BLaER1 treated with 17β-estradiol and CSF1 and Interleukin-3, amounts not matched to agents 10 nM and 100 nM (cell line): ENCODE measurements around the gene HNRNPAB.

Experiments used
- H3K27ac ChIP-seq, 11 experiments: shearing (Covaris generic); formaldehyde crosslinking; 2 replicates each; pipeline ENCODE4 v1.8.1; 2022
- H3K27me3 ChIP-seq, 11 experiments: shearing (Covaris generic); formaldehyde crosslinking; 2 replicates each; pipeline ENCODE4 v1.8.1; 2022
- H3K36me3 ChIP-seq, 11 experiments: shearing (Covaris generic); formaldehyde crosslinking; 2 replicates each; pipeline ENCODE4 v1.8.1; 2022
- H3K4me1 ChIP-seq, 10 experiments: shearing (Covaris generic); formaldehyde crosslinking; 2 replicates each; pipeline ENCODE4 v1.8.1; 2022
- H3K4me2 ChIP-seq, 11 experiments: shearing (Covaris generic); formaldehyde crosslinking; 2 replicates each; pipeline ENCODE4 v1.8.1; 2022
- H3K4me3 ChIP-seq, 10 experiments: shearing (Covaris generic); formaldehyde crosslinking; 2 replicates each; pipeline ENCODE4 v1.8.1; 2022
- H3K9ac ChIP-seq, 11 experiments: shearing (Covaris generic); formaldehyde crosslinking; 2 replicates each; pipeline ENCODE4 v1.8.1; 2022
- H3K9me3 ChIP-seq, 11 experiments: shearing (Covaris generic); formaldehyde crosslinking; replicated peaks in 1 of 11; 2 replicates each; pipeline ENCODE4 v1.8.1; 2022
- H4K20me1 ChIP-seq, 11 experiments: shearing (Covaris generic); formaldehyde crosslinking; 2 replicates each; pipeline ENCODE4 v1.8.1; 2022
- Cebpa-rat ChIP-seq, 11 experiments: shearing (Covaris generic); IDR thresholded peaks; 2 replicates each; pipeline ENCODE4 v1.8.1; 2022

HNRNPAB gene

DNA sequence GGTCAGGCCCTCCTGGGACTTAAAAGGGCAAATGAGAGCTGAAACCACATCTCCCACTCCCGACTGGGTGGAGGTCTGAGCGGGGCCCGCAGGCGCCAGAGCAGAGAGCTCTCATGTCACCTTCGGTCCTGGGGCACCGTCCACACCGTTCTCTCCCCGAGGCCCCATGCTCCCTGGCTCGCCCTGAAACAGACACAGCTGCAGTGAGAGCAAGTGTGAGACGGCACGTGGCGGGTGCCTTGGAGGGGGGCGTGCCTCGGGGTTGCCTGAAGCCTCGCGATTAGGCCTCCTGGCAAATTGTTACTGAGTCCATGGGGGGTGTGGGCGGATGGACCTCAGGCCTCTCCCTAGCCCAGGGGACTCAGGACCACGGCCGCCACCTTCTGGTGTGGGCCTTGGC is 52.4 kb downstream of the HNRNPAB start:
- H4K20me1 ChIP-seq: no peaks in the 10 kb centered on the region
- H3K36me3 ChIP-seq: no peaks in the 10 kb centered on the region
- H3K9me3 ChIP-seq: no peaks in the 10 kb centered on the region
- H3K27ac ChIP-seq: no peak overlapping the region
- peak overlapping the region in 1 of 11 experiments; percentile 39; a peak in 2 of 22 replicates for H3K9ac ChIP-seq
- no peaks in the 10 kb centered on the region for H3K27me3 ChIP-seq
- H3K4me3 ChIP-seq: no peak overlapping the region
- TF ChIP-seq Cebpa-rat (IDR thresholded peaks at IDR 0.05): no peak
- peak overlapping the region in 10 of 11 experiments; percentile 5 to 89 (median 81); a peak in 18 of 22 replicates for H3K4me2 ChIP-seq
- H3K4me1 ChIP-seq: peaks cover 33 to 68% (median 61%) of the 10 kb centered on the region in 10 experiments

DNA sequence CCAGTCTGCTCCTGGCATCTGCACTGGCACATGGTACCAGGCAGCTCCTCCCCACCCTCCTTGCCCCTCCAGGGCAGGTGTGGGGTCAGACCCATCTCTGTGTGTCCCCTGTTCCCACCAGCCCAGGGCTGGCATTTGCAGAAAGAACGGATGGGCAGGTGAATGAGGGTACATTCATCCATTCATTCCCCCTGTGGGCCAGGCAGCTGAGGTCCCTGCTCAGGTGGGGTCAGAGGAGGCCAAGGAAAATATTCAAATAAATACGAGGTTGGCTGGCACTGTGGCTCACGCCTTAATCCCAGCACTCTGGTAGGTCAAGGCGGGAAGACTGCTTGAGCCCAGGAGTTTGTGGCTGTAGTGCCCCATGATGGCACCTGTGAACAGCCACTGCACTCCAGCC is 53.3 kb downstream of the HNRNPAB start:
- Histone ChIP-seq H4K20me1 (no peaks in the 10 kb centered on the region), H3K4me3 (no peak overlapping the region), H3K36me3 (no peaks in the 10 kb centered on the region), H3K9me3 (no peaks in the 10 kb centered on the region), H3K27ac (no peak overlapping the region), H3K4me1 (peaks cover 25 to 59% (median 52%) of the 10 kb centered on the region in 10 experiments), H3K9ac (no peak overlapping the region), H3K4me2 (peak overlapping the region in 7 of 11 experiments; percentile 42 to 89 (median 83); a peak in 12 of 22 replicates), H3K27me3 (no peaks in the 10 kb centered on the region)
- TF ChIP-seq Cebpa-rat (IDR thresholded peaks at IDR 0.05): no peak

DNA sequence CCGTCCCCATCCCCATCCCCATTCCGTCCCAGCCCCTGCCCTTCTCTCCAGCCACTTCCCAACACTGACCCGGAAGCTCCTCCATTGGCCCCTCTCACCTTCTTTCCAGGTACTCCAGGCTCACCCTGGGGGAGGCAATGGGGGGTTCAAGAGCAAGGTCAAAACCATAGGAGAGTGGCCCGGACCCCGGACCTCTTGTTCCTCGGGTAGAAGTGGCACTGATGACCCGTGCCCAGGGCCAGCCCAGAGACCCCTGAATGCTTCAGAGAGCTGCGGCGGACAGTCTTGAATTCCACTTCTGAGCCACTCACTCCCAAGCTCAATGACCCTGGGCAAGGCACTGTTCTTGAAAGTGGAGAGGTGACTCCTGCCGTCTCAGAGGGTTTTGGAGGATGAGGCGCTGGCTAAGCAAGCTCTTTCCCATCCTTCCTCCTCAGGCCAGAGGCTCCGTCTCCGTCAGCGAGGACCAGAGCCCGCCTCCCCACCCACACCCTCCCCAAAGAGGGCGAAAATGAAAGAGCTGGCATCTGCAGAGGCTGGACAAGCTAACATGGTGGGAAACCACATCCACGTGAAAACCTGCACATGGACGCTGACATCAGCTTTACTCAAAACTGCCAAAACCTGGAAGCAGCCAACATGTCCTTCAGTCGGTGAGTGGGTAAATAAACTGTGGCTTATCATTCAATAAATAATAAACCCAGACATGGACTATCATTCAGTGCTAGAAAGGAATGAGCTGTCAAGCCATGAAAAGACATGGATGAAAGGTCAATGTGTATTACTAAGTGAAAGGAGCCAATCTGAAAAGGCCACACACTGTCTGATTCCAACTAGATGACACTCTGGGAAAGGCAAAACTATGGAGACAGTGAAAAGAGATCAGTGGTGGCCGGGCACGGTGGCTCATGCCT is 55.5 kb downstream of the HNRNPAB start:
- Histone ChIP-seq H3K4me2 (peak overlapping the region in 3 of 11 experiments; percentile 35 to 46 (median 39); a peak in 2 of 22 replicates), H3K4me1 (peaks cover 18 to 37% (median 30%) of the 10 kb centered on the region in 10 experiments), H3K27ac (no peak overlapping the region), H3K36me3 (no peaks in the 10 kb centered on the region), H3K9me3 (no peaks in the 10 kb centered on the region), H3K27me3 (no peaks in the 10 kb centered on the region), H3K9ac (no peak overlapping the region), H3K4me3 (no peak overlapping the region), H4K20me1 (no peaks in the 10 kb centered on the region)
- no peak for TF ChIP-seq Cebpa-rat (IDR thresholded peaks at IDR 0.05)
